H1 (cell line): ENCODE measurements around the gene TXNDC16. TPM values are rescaled to one million over a fixed set of nuclear protein-coding genes. Genes with fewer than 3 reads are reported as not detected.

Experiments used
- EGR1 ChIP-seq: IDR thresholded peaks from 2 replicates; pipeline ENCODE4 v1.6.1; 2011; ENCODE audit warnings: low read depth, low read length, borderline replicate concordance
- HDAC2 ChIP-seq, 2 experiments: fragments of 300-600 bp in 1 of 2; sonication (generic) in 1 of 2; IDR thresholded peaks; 2 replicates each; pipeline ENCODE4 v1.6.1; 2011 to 2012; ENCODE audit warnings: low read depth in 2 of 2, low read length in 2 of 2, mild to moderate bottlenecking in 2 of 2, moderate library complexity in 2 of 2, borderline replicate concordance in 1 of 2, inconsistent platforms in 1 of 2
- polyA plus RNA-seq, 7 experiments: library from polyadenylated mRNA; depleted of rRNA in 3 of 7; stranded (reverse) in 5 of 7; unstranded in 2 of 7; fragments of >200 nt in 5 of 7; fragments of 200-250 nt in 2 of 7; gene quantifications; 1 replicate in 5 of 7; 2 replicates in 1 of 7; 4 replicates in 1 of 7; pipeline versions ENCODE4 v1.2.1 to v1.2.3, GENCODE V29; 2011 to 2013; ENCODE audit warnings: missing spikeins in 2 of 7, mixed read lengths in 2 of 7
- total RNA-seq: library from RNA; stranded (reverse); fragmentation: NEBNext Ultra II Directional; extraction: Animal tissue kit (Norgen Biotek cat#: 25700); gene quantifications from 2 replicates; pipeline ENCODE4 v1.2.1, GENCODE V29; 2021

The TXNDC16 gene
- total and polyA plus RNA-seq, 2 of the 8 experiments (the other 6 are each of a cell fraction or from before 2014, with no cell fraction given), result 6.7 to 14.3 TPM

DNA sequence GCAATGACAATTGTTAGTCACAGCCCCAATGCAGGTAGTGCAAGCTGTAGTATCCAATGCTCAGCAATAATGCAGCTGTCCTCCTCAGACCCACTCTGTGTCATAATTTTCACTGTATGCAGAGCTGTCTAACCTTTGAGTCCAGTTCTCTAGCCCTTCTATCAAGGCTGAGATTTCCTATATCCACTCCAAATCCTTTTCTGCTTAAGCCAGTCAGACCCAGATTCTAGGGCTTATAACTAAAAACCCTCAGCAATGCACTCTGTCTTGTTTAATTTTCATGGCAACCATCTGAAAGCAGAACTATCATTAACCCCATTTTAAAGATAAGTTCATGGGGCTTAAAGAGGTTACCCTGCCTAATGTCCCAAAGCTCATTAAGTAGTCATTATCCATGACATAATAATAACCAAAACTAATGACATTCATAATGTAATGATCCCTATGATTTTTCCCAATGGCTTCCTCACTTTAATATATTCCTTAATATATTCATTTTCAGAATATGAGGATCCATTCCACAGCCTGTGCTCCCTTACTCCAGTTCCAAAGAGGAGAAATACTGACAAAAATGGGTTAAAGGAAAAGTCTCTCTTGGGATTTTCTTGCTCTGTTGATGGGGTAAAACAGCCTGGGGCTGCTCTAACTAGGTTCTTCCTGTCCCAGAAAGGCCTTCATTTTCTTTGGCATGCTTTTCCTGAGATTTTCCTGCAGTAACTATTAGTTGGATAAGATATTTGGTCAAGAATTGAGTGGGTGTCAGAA is 29.5 kb downstream of the TXNDC16 start (continued):
- TF ChIP-seq HDAC2 (IDR thresholded peaks at IDR 0.05; ENCODE audit: borderline replicate concordance in 1 of 2, low read depth in 2 of 2, low read length in 2 of 2) (no peak), EGR1 (no peak)
